ENCODE data around the gene STIP1.

The STIP1 gene

DNA sequence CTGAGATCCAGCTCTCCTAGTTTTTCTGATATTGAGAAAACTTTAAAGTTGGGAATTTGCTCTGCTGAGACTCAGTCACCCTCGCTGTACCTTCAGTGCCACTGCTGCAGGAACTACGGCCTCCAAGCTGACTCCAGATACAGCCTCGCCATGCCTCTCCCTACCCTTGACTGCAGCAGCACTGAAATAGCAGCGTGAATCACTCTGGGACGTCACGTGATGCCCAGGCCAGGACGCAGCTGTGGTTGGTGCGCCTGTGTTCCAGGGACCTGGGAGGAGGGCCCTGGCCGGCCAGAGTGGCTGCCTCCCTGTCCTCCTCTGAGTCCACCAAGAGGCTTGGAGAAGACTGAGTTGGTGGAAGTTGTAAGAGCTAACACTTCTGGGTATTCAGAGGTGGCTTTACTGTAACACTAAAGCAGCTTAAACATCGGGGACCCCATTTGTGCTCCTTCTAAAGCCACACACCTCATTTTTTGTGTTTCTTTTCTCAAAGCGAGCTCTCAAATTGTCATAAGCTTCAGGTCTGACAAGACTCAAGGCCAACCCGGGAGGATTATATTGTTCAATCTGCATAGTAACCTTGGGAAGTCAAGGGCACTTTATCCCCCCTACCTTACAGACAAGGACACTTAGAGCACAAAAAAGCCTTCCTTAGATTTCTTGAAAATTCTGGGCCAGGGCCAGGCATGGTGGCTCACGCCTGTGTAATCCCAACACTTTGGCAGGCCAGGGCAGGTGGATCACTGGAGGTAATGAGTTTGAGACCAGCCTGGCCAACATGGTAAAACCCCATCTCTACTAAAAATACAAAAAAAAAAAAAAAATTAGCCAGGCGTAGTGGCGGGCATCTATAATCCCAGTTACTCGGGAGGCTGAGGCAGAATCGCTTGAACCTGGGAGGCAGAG, 4.2 kb upstream of the STIP1 start:
- Histone ChIP-seq H3K4me3 (no peak overlapping the region), H3K9ac (ENCODE audit: insufficient read length) (no peak overlapping the region), H3K9me3 (ENCODE audit: low read depth, low read length) (no peaks in the 10 kb centered on the region), H3K27ac (peak overlapping the region; percentile 42; the same call in 1 of the 2 replicates), H3K36me3 (ENCODE audit: insufficient read depth, low read length) (no peaks in the 10 kb centered on the region)
- TF ChIP-seq FOXP2 (optimal IDR thresholded peaks at IDR 0.05; ENCODE audit: control extremely low read depth, extremely low read length, insufficient read depth) = no peak
- TF ChIP-seq POLR2AphosphoS5 (IDR thresholded peaks at IDR 0.05; ENCODE audit: borderline replicate concordance, low read depth, low read length) = peak; percentile 62
- DNase-seq (ENCODE audit: low read depth, low spot score) = no peak

DNA sequence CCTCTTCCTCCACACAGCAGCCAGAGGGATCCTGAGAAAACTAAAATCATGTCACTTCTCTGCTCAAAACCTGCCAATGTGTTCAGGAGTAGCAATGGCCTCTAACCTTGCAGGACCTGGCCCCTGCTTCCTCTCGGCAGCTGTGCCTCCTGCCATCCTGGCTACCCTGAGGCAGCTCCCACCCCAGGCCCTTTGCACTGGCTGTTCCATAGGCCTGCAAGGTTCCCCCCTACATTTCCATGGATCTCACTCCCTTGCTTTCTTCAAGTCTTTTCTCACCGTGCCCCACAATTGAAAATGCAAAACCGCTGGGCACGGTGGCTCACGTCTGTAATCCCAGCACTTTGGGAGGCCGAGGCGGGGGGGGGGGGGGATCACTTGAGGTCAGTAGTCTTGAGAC, 2.1 kb upstream of the STIP1 start:
- no peak for DNase-seq (ENCODE audit: low read depth, low spot score)
- Histone ChIP-seq H3K36me3 (ENCODE audit: insufficient read depth, low read length) (peaks cover 6% of the 10 kb centered on the region), H3K9ac (ENCODE audit: insufficient read length) (no peak overlapping the region), H3K27ac (no peak overlapping the region), H3K9me3 (ENCODE audit: low read depth, low read length) (no peaks in the 10 kb centered on the region), H3K4me3 (no peak overlapping the region)
- TF ChIP-seq EZH2 (IDR thresholded peaks at IDR 0.05) = no peak
- no peak for TF ChIP-seq POLR2AphosphoS5 (IDR thresholded peaks at IDR 0.05; ENCODE audit: borderline replicate concordance, low read depth, low read length)
- no peak for TF ChIP-seq FOXP2 (optimal IDR thresholded peaks at IDR 0.05; ENCODE audit: control extremely low read depth, extremely low read length, insufficient read depth)

DNA sequence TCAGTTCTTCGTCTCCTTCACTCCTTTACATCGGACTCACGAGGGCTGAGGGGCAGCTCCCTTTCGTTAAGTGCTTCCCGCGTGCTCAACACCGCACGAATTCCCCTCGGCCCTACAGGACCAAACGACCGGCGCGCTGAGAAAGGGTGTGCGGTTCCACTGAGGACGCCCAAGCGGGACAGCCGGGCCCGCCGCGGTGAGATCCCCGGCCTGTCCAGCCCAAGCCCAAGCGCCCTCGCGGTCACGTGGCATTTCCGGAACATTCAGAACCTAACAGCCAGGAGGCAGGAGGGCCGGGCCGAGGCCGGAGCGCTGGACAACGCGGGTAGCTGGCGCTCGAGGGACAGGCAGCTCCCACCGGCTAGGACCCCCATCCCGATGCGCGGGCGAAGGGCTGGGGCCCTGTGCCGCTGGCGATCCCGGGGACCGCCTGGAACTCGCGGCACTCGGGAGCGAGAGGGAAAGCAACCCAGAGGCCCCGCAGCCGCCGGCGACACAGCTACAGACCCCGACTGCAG, 737 bp upstream of the STIP1 start:
- no peaks in the 10 kb centered on the region for H3K9me3 ChIP-seq (ENCODE audit: low read depth, low read length)
- H3K27ac ChIP-seq = peak overlapping the region; percentile 53; the same call in 1 of the 2 replicates
- H3K9ac ChIP-seq (ENCODE audit: insufficient read length) = peak overlapping the region; percentile 93
- no peak for TF ChIP-seq FOXP2 (optimal IDR thresholded peaks at IDR 0.05; ENCODE audit: control extremely low read depth, extremely low read length, insufficient read depth)
- peak; percentile 99 for TF ChIP-seq POLR2AphosphoS5 (IDR thresholded peaks at IDR 0.05; ENCODE audit: borderline replicate concordance, low read depth, low read length)
- no peak for TF ChIP-seq EZH2 (IDR thresholded peaks at IDR 0.05)
- H3K4me3 ChIP-seq = peak overlapping the region; percentile 98
- no peak for DNase-seq (ENCODE audit: low read depth, low spot score)
- peaks cover 11% of the 10 kb centered on the region for H3K36me3 ChIP-seq (ENCODE audit: insufficient read depth, low read length)

DNA sequence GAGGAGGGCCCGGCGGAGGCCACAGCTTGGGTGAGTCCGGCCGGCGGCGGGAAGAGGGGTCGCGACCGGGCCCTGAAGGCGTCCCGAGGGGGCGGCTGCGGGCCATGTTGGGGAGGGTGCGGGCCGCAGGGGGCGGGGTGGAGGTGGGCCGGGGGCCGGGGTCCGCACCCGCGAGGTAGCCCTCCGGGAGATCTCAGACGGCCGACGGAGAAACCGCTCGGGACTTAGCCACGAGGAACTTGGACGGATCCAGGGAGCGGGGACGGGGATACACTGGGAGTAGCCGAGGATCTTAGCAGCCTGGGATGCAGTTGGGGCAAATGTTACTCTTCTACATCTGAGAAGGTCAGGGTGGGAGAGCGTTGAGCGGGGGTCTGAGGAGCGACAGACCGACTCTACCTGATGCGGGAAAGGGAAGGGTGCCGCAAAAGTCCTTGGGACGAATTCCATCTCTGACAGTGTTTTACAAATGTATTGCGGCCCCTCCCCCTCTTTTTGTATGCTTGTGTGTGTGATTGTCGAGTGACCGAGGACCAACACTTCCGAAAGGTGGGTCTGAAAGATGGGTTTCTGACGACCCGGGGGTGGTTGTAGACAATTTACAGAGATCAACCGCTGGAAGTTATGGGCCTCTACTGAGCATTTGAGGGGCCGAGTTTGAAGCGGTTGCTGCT, 658 bp downstream of the STIP1 start:
- peaks cover 11% of the 10 kb centered on the region for H3K36me3 ChIP-seq (ENCODE audit: insufficient read depth, low read length)
- peak overlapping the region; percentile 42; the same call in 1 of the 2 replicates for H3K27ac ChIP-seq
- DNase-seq (ENCODE audit: low read depth, low spot score) = no peak
- no peaks in the 10 kb centered on the region for H3K9me3 ChIP-seq (ENCODE audit: low read depth, low read length)
- no peak overlapping the region for H3K9ac ChIP-seq (ENCODE audit: insufficient read length)
- no peak overlapping the region for H3K4me3 ChIP-seq
- TF ChIP-seq POLR2AphosphoS5 (IDR thresholded peaks at IDR 0.05; ENCODE audit: borderline replicate concordance, low read depth, low read length) = no peak
- TF ChIP-seq FOXP2 (optimal IDR thresholded peaks at IDR 0.05; ENCODE audit: control extremely low read depth, extremely low read length, insufficient read depth) = no peak
- TF ChIP-seq EZH2 (IDR thresholded peaks at IDR 0.05) = no peak

DNA sequence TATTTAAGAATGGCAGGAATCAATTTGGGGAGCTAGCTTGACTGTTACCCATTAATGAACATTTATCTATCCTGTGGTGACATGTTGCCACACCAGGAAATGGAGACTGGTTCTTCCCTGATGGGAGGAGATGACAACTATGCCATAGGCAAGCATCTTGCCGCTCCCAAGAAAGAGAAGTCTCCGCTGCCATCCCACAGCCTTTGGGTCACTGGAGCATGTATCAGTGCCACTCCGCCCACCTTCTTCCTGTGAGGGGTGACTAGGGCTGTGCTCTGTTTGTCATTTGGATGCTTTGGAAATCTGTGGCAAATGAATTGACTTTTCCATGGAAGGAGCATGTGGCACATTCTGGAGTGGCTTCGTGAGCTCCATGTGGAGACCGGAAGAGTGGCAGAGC, 6.5 kb downstream of the STIP1 start:
- H3K9ac ChIP-seq (ENCODE audit: insufficient read length) = no peak overlapping the region
- TF ChIP-seq POLR2AphosphoS5 (IDR thresholded peaks at IDR 0.05; ENCODE audit: borderline replicate concordance, low read depth, low read length) = no peak
- TF ChIP-seq FOXP2 (optimal IDR thresholded peaks at IDR 0.05; ENCODE audit: control extremely low read depth, extremely low read length, insufficient read depth) = no peak
- no peak for TF ChIP-seq EZH2 (IDR thresholded peaks at IDR 0.05)
- no peak overlapping the region for H3K4me3 ChIP-seq
- peaks cover 64% of the 10 kb centered on the region for H3K36me3 ChIP-seq (ENCODE audit: insufficient read depth, low read length)
- H3K9me3 ChIP-seq (ENCODE audit: low read depth, low read length) = no peaks in the 10 kb centered on the region
- DNase-seq (ENCODE audit: low read depth, low spot score) = no peak
- H3K27ac ChIP-seq = no peak overlapping the region

DNA sequence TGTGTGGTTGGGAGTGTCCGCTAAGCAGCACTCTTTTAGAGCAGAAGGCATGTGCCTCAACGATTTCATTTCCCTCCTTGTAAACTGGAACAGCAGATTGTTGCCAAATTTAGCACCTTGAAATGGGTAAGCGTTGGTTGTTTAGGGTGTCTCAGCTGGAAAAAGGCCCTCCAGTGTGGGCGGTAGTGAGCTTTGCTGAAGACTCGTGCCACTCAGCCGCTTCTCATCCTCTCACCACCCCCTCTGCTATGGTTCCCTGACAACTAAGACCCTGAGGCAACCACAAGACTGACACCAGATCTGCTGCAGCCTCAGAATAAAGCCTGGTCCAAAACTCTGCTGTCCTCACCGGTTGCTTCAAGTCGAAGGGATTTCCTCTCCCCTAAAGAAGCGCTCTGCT, 10.7 kb downstream of the STIP1 start:
- TF ChIP-seq FOXP2 (optimal IDR thresholded peaks at IDR 0.05; ENCODE audit: control extremely low read depth, extremely low read length, insufficient read depth) (no peak), POLR2AphosphoS5 (IDR thresholded peaks at IDR 0.05; ENCODE audit: borderline replicate concordance, low read depth, low read length) (no peak), EZH2 (IDR thresholded peaks at IDR 0.05) (no peak)
- Histone ChIP-seq H3K36me3 (ENCODE audit: insufficient read depth, low read length) (peaks cover 91% of the 10 kb centered on the region), H3K9me3 (ENCODE audit: low read depth, low read length) (no peaks in the 10 kb centered on the region), H3K27ac (no peak overlapping the region), H3K9ac (ENCODE audit: insufficient read length) (no peak overlapping the region), H3K4me3 (no peak overlapping the region)
- DNase-seq (ENCODE audit: low read depth, low spot score) = no peak

DNA sequence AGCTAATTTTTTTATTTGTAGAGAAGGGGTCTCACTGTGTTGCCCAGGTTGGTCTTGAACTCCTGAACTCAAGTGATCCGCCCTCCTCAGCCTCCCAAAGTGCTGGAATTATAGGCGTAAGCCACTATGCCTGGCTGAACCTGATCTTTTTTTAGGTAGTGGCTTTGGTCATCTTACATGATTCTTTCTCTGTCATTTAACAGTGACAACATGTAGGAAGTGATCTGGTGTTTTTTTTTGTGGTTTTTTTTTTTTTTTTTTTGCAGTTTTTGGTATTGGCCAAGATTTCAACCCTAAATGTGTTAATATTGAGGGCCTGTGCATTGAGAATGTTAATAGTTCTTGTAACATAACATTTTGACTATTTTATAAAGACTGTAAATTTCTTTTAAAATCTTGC, 12.5 kb downstream of the STIP1 start:
- TF ChIP-seq EZH2 (IDR thresholded peaks at IDR 0.05) (no peak), FOXP2 (optimal IDR thresholded peaks at IDR 0.05; ENCODE audit: control extremely low read depth, extremely low read length, insufficient read depth) (no peak), POLR2AphosphoS5 (IDR thresholded peaks at IDR 0.05; ENCODE audit: borderline replicate concordance, low read depth, low read length) (no peak)
- no peak overlapping the region for H3K4me3 ChIP-seq
- peaks cover 92% of the 10 kb centered on the region for H3K36me3 ChIP-seq (ENCODE audit: insufficient read depth, low read length)
- no peak overlapping the region for H3K27ac ChIP-seq
- no peaks in the 10 kb centered on the region for H3K9me3 ChIP-seq (ENCODE audit: low read depth, low read length)
- no peak overlapping the region for H3K9ac ChIP-seq (ENCODE audit: insufficient read length)
- no peak for DNase-seq (ENCODE audit: low read depth, low spot score)

DNA sequence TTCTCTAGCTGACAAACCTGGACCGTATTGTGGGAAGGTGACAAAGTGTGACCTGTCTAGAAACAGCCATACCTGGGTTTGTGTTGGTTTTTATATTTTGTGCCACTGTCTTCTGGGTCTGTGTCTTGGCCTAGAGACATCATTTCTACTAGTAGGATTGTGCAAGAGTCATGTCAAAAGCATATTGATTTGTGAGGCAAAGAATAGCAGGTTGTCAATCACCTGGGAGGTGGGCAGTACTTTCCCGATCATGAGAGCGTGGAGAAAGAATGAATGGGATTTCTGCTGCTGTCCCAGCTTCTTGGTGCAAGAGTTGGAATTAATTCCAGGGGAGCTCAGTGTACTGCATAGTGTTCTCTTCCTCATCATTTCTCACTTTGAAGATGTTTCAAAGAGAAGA, 15.6 kb downstream of the STIP1 start:
- DNase-seq (ENCODE audit: low read depth, low spot score) = no peak
- no peak overlapping the region for H3K9ac ChIP-seq (ENCODE audit: insufficient read length)
- no peak overlapping the region for H3K27ac ChIP-seq
- peaks cover 85% of the 10 kb centered on the region for H3K36me3 ChIP-seq (ENCODE audit: insufficient read depth, low read length)
- H3K4me3 ChIP-seq = no peak overlapping the region
- H3K9me3 ChIP-seq (ENCODE audit: low read depth, low read length) = no peaks in the 10 kb centered on the region
- no peak for TF ChIP-seq POLR2AphosphoS5 (IDR thresholded peaks at IDR 0.05; ENCODE audit: borderline replicate concordance, low read depth, low read length)
- TF ChIP-seq EZH2 (IDR thresholded peaks at IDR 0.05) = no peak
- no peak for TF ChIP-seq FOXP2 (optimal IDR thresholded peaks at IDR 0.05; ENCODE audit: control extremely low read depth, extremely low read length, insufficient read depth)

All from SK-N-MC (cell line).